ENCODE measurements around the gene BLOC1S3. TPM values are rescaled to one million over a fixed set of nuclear protein-coding genes. Genes with fewer than 3 reads are reported as not detected.

Gene BLOC1S3
- total and polyA plus RNA-seq, 2 of the 13 experiments (the other 11 are each of a cell fraction or from before 2014, with no cell fraction given): 4.3 to 4.8 TPM

DNA sequence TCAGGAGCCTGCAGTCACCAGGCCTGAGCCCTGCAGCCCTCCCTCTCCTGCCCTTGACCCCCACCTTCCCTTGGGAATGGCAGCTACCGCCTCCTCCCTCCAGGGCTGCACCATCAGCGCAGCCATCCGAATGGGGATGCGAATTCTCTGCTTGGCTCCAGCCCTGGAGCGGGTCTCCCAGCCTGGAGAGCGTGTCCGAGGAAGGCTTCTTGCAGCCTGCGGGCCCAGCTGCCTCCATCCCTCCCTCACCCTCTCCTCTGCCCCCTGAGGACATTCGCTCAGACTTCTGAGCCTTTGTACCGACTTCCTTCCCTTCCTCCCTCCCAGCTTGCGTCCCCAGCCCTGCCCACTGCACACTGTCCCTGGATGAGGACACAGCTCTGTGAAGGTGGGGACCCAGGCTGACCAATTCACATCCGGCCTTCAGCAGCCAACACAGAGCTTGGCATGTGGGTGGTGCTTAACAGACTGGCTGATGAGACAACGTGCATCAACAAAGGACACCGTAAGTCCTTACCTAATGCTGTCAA is 11.8 kb upstream of the BLOC1S3 start (continued):
- TF ChIP-seq ZNF143 (CRISPR knock-in tag; IDR thresholded peaks at IDR 0.05): no peak
- TF ChIP-seq ZNF609 (CRISPR knock-in tag; IDR thresholded peaks at IDR 0.05; ENCODE audit: borderline replicate concordance): 0 out of 2 replicates have a peak, but pooled peaks have one; percentile 27
- no peak for TF ChIP-seq ZNF598 (CRISPR knock-in tag; IDR thresholded peaks at IDR 0.05; ENCODE audit: borderline replicate concordance)
- no peak for TF ChIP-seq NCOA5 (CRISPR knock-in tag; IDR thresholded peaks at IDR 0.05)
- TF ChIP-seq ZNF333 (CRISPR knock-in tag; IDR thresholded peaks at IDR 0.05; ENCODE audit: borderline replicate concordance): no peak
- no peak for TF ChIP-seq ZFP62 (CRISPR knock-in tag; IDR thresholded peaks at IDR 0.05)
- TF ChIP-seq IKZF4 (CRISPR knock-in tag; IDR thresholded peaks at IDR 0.05; ENCODE audit: borderline replicate concordance, low read depth, not compliant biosample characterization): no peak
- no peak for TF ChIP-seq BCL6 (CRISPR knock-in tag; IDR thresholded peaks at IDR 0.05)
- no peak for TF ChIP-seq ZNF280D (CRISPR knock-in tag; IDR thresholded peaks at IDR 0.05)
- no peak for TF ChIP-seq MED8 (CRISPR knock-in tag; IDR thresholded peaks at IDR 0.05; ENCODE audit: insufficient replicate concordance)
- peak; percentile 22; the same call in 1 of the 2 replicates for TF ChIP-seq RXRA (CRISPR knock-in tag; IDR thresholded peaks at IDR 0.05)
- TF ChIP-seq ZNF788 (CRISPR knock-in tag; IDR thresholded peaks at IDR 0.05; ENCODE audit: borderline replicate concordance): no peak
- no peak for TF ChIP-seq MBNL3 (CRISPR knock-in tag; conservative IDR thresholded peaks at IDR 0.05)
- peak; percentile 29; the same call in 1 of the 2 replicates for TF ChIP-seq ZNF768 (CRISPR knock-in tag; IDR thresholded peaks at IDR 0.05)
- TF ChIP-seq GFI1 (CRISPR knock-in tag; IDR thresholded peaks at IDR 0.05; ENCODE audit: borderline replicate concordance): no peak
- TF ChIP-seq NFE2L1 (CRISPR knock-in tag; IDR thresholded peaks at IDR 0.05; ENCODE audit: borderline replicate concordance): no peak
- TF ChIP-seq ZNF567 (CRISPR knock-in tag; IDR thresholded peaks at IDR 0.05; ENCODE audit: borderline replicate concordance): no peak
- TF ChIP-seq TOE1 (CRISPR knock-in tag; IDR thresholded peaks at IDR 0.05): no peak
- TF ChIP-seq WIZ (CRISPR knock-in tag; IDR thresholded peaks at IDR 0.05): no peak
- no peak for TF ChIP-seq ATM (IDR thresholded peaks at IDR 0.05; ENCODE audit: borderline replicate concordance)
- no peak for TF ChIP-seq BRD4 (CRISPR knock-in tag; IDR thresholded peaks at IDR 0.05)
- no peak for TF ChIP-seq ZNF709 (CRISPR knock-in tag; IDR thresholded peaks at IDR 0.05)
- TF ChIP-seq ELF3 (CRISPR knock-in tag; IDR thresholded peaks at IDR 0.05): peak; percentile 33; the same call in 1 of the 2 replicates
- TF ChIP-seq FOSL1 (CRISPR knock-in tag; IDR thresholded peaks at IDR 0.05; ENCODE audit: borderline replicate concordance): no peak
- no peak for TF ChIP-seq ZNF234 (CRISPR knock-in tag; conservative IDR thresholded peaks at IDR 0.05)

All from HepG2 (cell line).